Measurements from ENCODE around the gene BDH2. TPM values are rescaled to one million over a fixed set of nuclear protein-coding genes. Genes with fewer than 3 reads are reported as not detected.

Gene BDH2
- total and polyA plus RNA-seq, 8 donors = 3.5 to 74.7 (median 53.0) TPM

GRCh38 chr4:103086551-103086950 lies 13.1 kb downstream of the BDH2 start:
- Histone ChIP-seq H3K4me3 (no peak overlapping the region), H3K36me3 (peaks cover 24 to 86% (median 82%) of the 10 kb centered on the region in 4 donors), H3K27ac (no peak overlapping the region), H3K4me1 (peaks cover 0 to 1% (median 0%) of the 10 kb centered on the region in 4 donors), H3K9me3 (no peaks in the 10 kb centered on the region), H3K27me3 (no peaks in the 10 kb centered on the region)
- intact Hi-C loops (cut with DNase I; ENCODE audit: low total_unique reads) = no loop called here
- no peak for DNase-seq
- TF ChIP-seq CTCF (IDR thresholded peaks at IDR 0.05) (no peak), POLR2A (IDR thresholded peaks at IDR 0.05) (no peak), POLR2AphosphoS5 (IDR thresholded peaks at IDR 0.05) (no peak), EP300 (IDR thresholded peaks at IDR 0.05) (no peak)
- WGBS, 5 donors = 76 to 88% (median 84%) methylated on average over 1 of the region's 1 CpG

GRCh38 chr4:103085555-103086196 lies 14.0 kb downstream of the BDH2 start:
- 91 to 97% (median 95%) methylated on average over 2 of the region's 2 CpGs for WGBS, 5 donors
- Histone ChIP-seq H3K4me1 (no peaks in the 10 kb centered on the region), H3K27ac (no peak overlapping the region), H3K4me3 (no peak overlapping the region), H3K9me3 (no peaks in the 10 kb centered on the region), H3K36me3 (peaks cover 26 to 87% (median 83%) of the 10 kb centered on the region in 4 donors), H3K27me3 (no peaks in the 10 kb centered on the region)
- intact Hi-C loops (cut with DNase I; ENCODE audit: low total_unique reads) = no loop called here
- TF ChIP-seq EP300 (IDR thresholded peaks at IDR 0.05) = no peak
- TF ChIP-seq POLR2AphosphoS5 (IDR thresholded peaks at IDR 0.05) = no peak
- no peak for TF ChIP-seq POLR2A (IDR thresholded peaks at IDR 0.05)
- no peak for TF ChIP-seq CTCF (IDR thresholded peaks at IDR 0.05)
- no peak for DNase-seq

GRCh38 chr4:103079621-103080020 lies 20.0 kb downstream of the BDH2 start:
- intact Hi-C loops (cut with DNase I; ENCODE audit: low total_unique reads) = no loop called here
- no peak for DNase-seq
- Histone ChIP-seq H3K4me1 (peaks cover 20 to 24% (median 22%) of the 10 kb centered on the region in 4 donors), H3K27ac (no peak overlapping the region), H3K36me3 (peaks cover 9 to 36% (median 29%) of the 10 kb centered on the region in 4 donors), H3K27me3 (no peaks in the 10 kb centered on the region), H3K9me3 (no peaks in the 10 kb centered on the region), H3K4me3 (no peak overlapping the region)
- 90 to 98% (median 96%) methylated on average over 1 of the region's 1 CpG for WGBS, 5 donors
- no peak for TF ChIP-seq POLR2AphosphoS5 (IDR thresholded peaks at IDR 0.05)
- no peak for TF ChIP-seq CTCF (IDR thresholded peaks at IDR 0.05)

- intact Hi-C loops (cut with DNase I; ENCODE audit: low total_unique reads) = no loop called here
- no peaks in the 10 kb centered on the region for H3K27me3 ChIP-seq
- H3K4me1 ChIP-seq = peaks cover 20 to 41% (median 28%) of the 10 kb centered on the region in 4 donors
- peaks cover 6 to 22% (median 18%) of the 10 kb centered on the region in 4 donors for H3K36me3 ChIP-seq
- no peak for DNase-seq
- no peaks in the 10 kb centered on the region for H3K9me3 ChIP-seq
- 19 to 23% (median 21%) methylated on average over 21 of the region's 21 CpGs for WGBS, 5 donors
- H3K4me3 ChIP-seq = peak within 1 kb of the TSS; percentile 60 to 78 (median 69)
- peak within 1 kb of the TSS; percentile 82 to 91 (median 88) for H3K27ac ChIP-seq
- TF ChIP-seq EP300 (IDR thresholded peaks at IDR 0.05) (no peak), POLR2A (IDR thresholded peaks at IDR 0.05) (no peak)
Measured at GRCh38 chr4:103076747-103077347, 22.8 kb downstream of the BDH2 start, which contains the start of gene SLC9B2. SLC9B2 (minus strand) TSS chr4:103076761; CDS start chr4:103067550, 9,211 bp downstream.

All from stomach (tissue), 9 donors.